Tibial artery (tissue), 4 donors: ENCODE results near the gene CFAP299.

Source experiments
- DNase-seq, 2 donors: peaks; one replicate each; pipeline ENCODE4 v3.0.0-alpha.2; 2019
- H3K27ac ChIP-seq, 2 donors: fragments of 200-600 bp; sonication (generic) in 1 of 2; 1 replicate in 1 of 2; 2 replicates in 1 of 2; pipeline ENCODE4 v1.5.1; 2018 to 2019; ENCODE audit warnings: mild to moderate bottlenecking in 1 of 2
- H3K27me3 ChIP-seq, 2 donors: fragments of 200-600 bp; sonication (generic) in 1 of 2; one replicate each; pipeline versions ENCODE4 v1.5.1 to v1.6.0; 2016 to 2019
- H3K36me3 ChIP-seq, 3 donors: fragments of 200-600 bp; sonication (generic) in 2 of 3; one replicate each; pipeline ENCODE4 v1.5.1; 2016 to 2019; ENCODE audit warnings: mild to moderate bottlenecking in 2 of 3
- H3K4me1 ChIP-seq, 4 donors: fragments of 200-600 bp; sonication (generic) in 2 of 4; 1 replicate in 3 of 4; 2 replicates in 1 of 4; pipeline ENCODE4 v1.5.1; 2016 to 2019
- H3K4me3 ChIP-seq, 2 donors: fragments of 200-600 bp; sonication (generic) in 1 of 2; 1 replicate in 1 of 2; 2 replicates in 1 of 2; pipeline ENCODE4 v1.5.1; 2018 to 2019; ENCODE audit warnings: mild to moderate bottlenecking in 2 of 2
- H3K9me3 ChIP-seq, 3 donors: fragments of 200-600 bp; sonication (generic) in 1 of 3; one replicate each; pipeline ENCODE4 v1.5.1; 2016 to 2019
- CTCF ChIP-seq, 2 experiments: fragments of 200-600 bp in 1 of 2; fragments of 450-650 bp in 1 of 2; IDR thresholded peaks; one replicate each; pipeline ENCODE4 v1.5.1; 2017 to 2019; ENCODE audit warnings: antibody characterized with exemption in 2 of 2, mild to moderate bottlenecking in 1 of 2, moderate library complexity in 1 of 2
- intact Hi-C: fragments of 100-400 bp; cut with DNase I; formaldehyde crosslinking; loops from one replicate; pipeline ENCODE4 v1.15.0; 2023; ENCODE audit warnings: low total_unique reads

The CFAP299 gene

GRCh38 chr4:80916770-80917169, 581.2 kb downstream of the CFAP299 start:
- Histone ChIP-seq H3K4me1 (no peaks in the 10 kb centered on the region), H3K27me3 (no peaks in the 10 kb centered on the region), H3K36me3 (no peaks in the 10 kb centered on the region), H3K27ac (no peak overlapping the region), H3K4me3 (no peak overlapping the region), H3K9me3 (no peaks in the 10 kb centered on the region)
- TF ChIP-seq CTCF (IDR thresholded peaks at IDR 0.05) = no peak
- no peak for DNase-seq
- intact Hi-C loops = no loop called here

- TF ChIP-seq CTCF (IDR thresholded peaks at IDR 0.05) = no peak
- Histone ChIP-seq H3K27ac (no peak overlapping the region), H3K9me3 (no peaks in the 10 kb centered on the region), H3K27me3 (no peaks in the 10 kb centered on the region), H3K4me1 (no peaks in the 10 kb centered on the region), H3K36me3 (no peaks in the 10 kb centered on the region), H3K4me3 (no peak overlapping the region)
- DNase-seq = no peak
- intact Hi-C loops = no loop called here
These were observed 582.5 kb downstream of the CFAP299 start for GRCh38 chr4:80918004-80918403.

- intact Hi-C loops = no loop called here
- Histone ChIP-seq H3K4me3 (no peak overlapping the region), H3K9me3 (no peaks in the 10 kb centered on the region), H3K36me3 (no peaks in the 10 kb centered on the region), H3K27me3 (no peaks in the 10 kb centered on the region), H3K4me1 (no peaks in the 10 kb centered on the region), H3K27ac (no peak overlapping the region)
- no peak for DNase-seq
- TF ChIP-seq CTCF (IDR thresholded peaks at IDR 0.05) = no peak
These were observed 585.9 kb downstream of the CFAP299 start for GRCh38 chr4:80921441-80921840.

- Histone ChIP-seq H3K27me3 (no peaks in the 10 kb centered on the region), H3K36me3 (no peaks in the 10 kb centered on the region), H3K4me1 (no peaks in the 10 kb centered on the region), H3K4me3 (no peak overlapping the region), H3K27ac (no peak overlapping the region), H3K9me3 (no peaks in the 10 kb centered on the region)
- TF ChIP-seq CTCF (IDR thresholded peaks at IDR 0.05) = no peak
- no peak for DNase-seq
- intact Hi-C loops = no loop called here
These were observed 587.4 kb downstream of the CFAP299 start for GRCh38 chr4:80922941-80923340.

GRCh38 chr4:80925293-80925692, 589.8 kb downstream of the CFAP299 start:
- intact Hi-C loops = no loop called here
- DNase-seq = no peak
- no peak for TF ChIP-seq CTCF (IDR thresholded peaks at IDR 0.05)
- Histone ChIP-seq H3K27ac (no peak overlapping the region), H3K4me1 (no peaks in the 10 kb centered on the region), H3K27me3 (no peaks in the 10 kb centered on the region), H3K4me3 (no peak overlapping the region), H3K36me3 (no peaks in the 10 kb centered on the region), H3K9me3 (no peaks in the 10 kb centered on the region)

- H3K36me3 ChIP-seq = no peaks in the 10 kb centered on the region
- DNase-seq = no peak
- H3K27ac ChIP-seq = no peak overlapping the region
- no peaks in the 10 kb centered on the region for H3K4me1 ChIP-seq
- no peak overlapping the region for H3K4me3 ChIP-seq
- intact Hi-C loops = no loop called here
- no peak for TF ChIP-seq CTCF (IDR thresholded peaks at IDR 0.05)
- no peaks in the 10 kb centered on the region for H3K9me3 ChIP-seq
- H3K27me3 ChIP-seq = no peaks in the 10 kb centered on the region
These were observed 590.9 kb downstream of the CFAP299 start for GRCh38 chr4:80926446-80926845.
